SK-N-SH (cell line): ENCODE measurements around the gene CPSF3. TPM values are rescaled to one million over a fixed set of nuclear protein-coding genes. Genes with fewer than 3 reads are reported as not detected.

Experiments
- CTCF ChIA-PET: fragments of 300-600, 350-600 bp; formaldehyde crosslinking; extraction: SDS; loops from one replicate; lab custom pipeline; 2021; lab: Yijun Ruan, JAX
- POLR2A ChIA-PET: fragments of 350-600 bp; sonication (Branson Sonifier 250); formaldehyde crosslinking; extraction: SDS; loops from one replicate; lab custom pipeline; 2020; ENCODE audit warnings: antibody characterized with exemption, inconsistent platforms; lab: Yijun Ruan, JAX
- DNase-seq: peaks from one replicate; pipeline ENCODE4 v3.0.0; 2012
- H2AFZ ChIP-seq: fragments of 200-600 bp; sonication (generic); 2 replicates; pipeline ENCODE4 v1.8.1; 2016; ENCODE audit warnings: antibody characterized with exemption, mild to moderate bottlenecking, low read depth
- H3F3A ChIP-seq: fragments of 200-600 bp; sonication (generic); replicated peaks from 2 replicates; pipeline ENCODE3; 2016; ENCODE audit warnings: antibody characterized with exemption, mild to moderate bottlenecking; ENCODE audit not compliant: insufficient read depth
- H3K27ac ChIP-seq, 2 experiments: fragments of 200-500 bp in 1 of 2; fragments of 200-600 bp in 1 of 2; sonication (Bioruptor generic) in 1 of 2; sonication (generic), shearing (Covaris generic) in 1 of 2; 2 replicates each; pipeline versions ENCODE4 v1.5.1 to v1.6.1; 2014 to 2016; ENCODE audit warnings: low read depth in 2 of 2, inconsistent platforms in 1 of 2, low read length in 1 of 2, mild to moderate bottlenecking in 1 of 2, mixed read lengths in 1 of 2
- H3K27me3 ChIP-seq: fragments of 200-600 bp; sonication (generic), shearing (Covaris generic); 2 replicates; pipeline ENCODE4 v1.6.1; 2016; ENCODE audit warnings: mixed run types; ENCODE audit not compliant: insufficient read depth
- H3K36me3 ChIP-seq, 2 experiments: fragments of 200-500 bp in 1 of 2; fragments of 200-600 bp in 1 of 2; sonication (Bioruptor generic) in 1 of 2; sonication (generic) in 1 of 2; replicated peaks in 1 of 2; 2 replicates each; pipeline versions ENCODE3 to v1.5.1; 2014 to 2016; ENCODE audit warnings: low read length in 1 of 2, mild to moderate bottlenecking in 1 of 2; ENCODE audit not compliant: insufficient read depth in 2 of 2, control insufficient read depth in 1 of 2
- H3K4me1 ChIP-seq, 2 experiments: fragments of 200-500 bp in 1 of 2; fragments of 200-600 bp in 1 of 2; sonication (Bioruptor generic) in 1 of 2; sonication (generic), shearing (Covaris generic) in 1 of 2; 2 replicates each; pipeline versions ENCODE4 v1.5.1 to v1.6.1; 2014 to 2016; ENCODE audit warnings: low read depth in 1 of 2, low read length in 1 of 2, mixed run types in 1 of 2; ENCODE audit not compliant: insufficient read depth in 2 of 2, control insufficient read depth in 1 of 2
- H3K4me2 ChIP-seq: fragments of 200-600 bp; sonication (generic), shearing (Covaris generic); 2 replicates; pipeline ENCODE4 v1.6.1; 2017; ENCODE audit warnings: mixed run types
- H3K4me3 ChIP-seq, 2 experiments: fragments of 200-500 bp in 1 of 2; fragments of 200-600 bp in 1 of 2; sonication (Bioruptor generic) in 1 of 2; sonication (generic), shearing (Covaris generic) in 1 of 2; 2 replicates each; pipeline versions ENCODE4 v1.5.1 to v1.8.1; 2014 to 2016; ENCODE audit warnings: low read depth in 2 of 2, inconsistent platforms in 1 of 2, low read length in 1 of 2, mild to moderate bottlenecking in 1 of 2, mixed read lengths in 1 of 2, moderate library complexity in 1 of 2
- H3K79me2 ChIP-seq: fragments of 200-600 bp; sonication (generic); 2 replicates; pipeline ENCODE4 v1.8.1; 2017; ENCODE audit warnings: mild to moderate bottlenecking; ENCODE audit not compliant: insufficient read depth
- H3K9ac ChIP-seq: fragments of 200-600 bp; sonication (generic); 2 replicates; pipeline ENCODE4 v1.6.1; 2017; ENCODE audit warnings: mixed run types
- H3K9me2 ChIP-seq: fragments of 200-600 bp; sonication (generic); 2 replicates; pipeline ENCODE4 v1.6.1; 2017; ENCODE audit warnings: mixed run types
- H3K9me3 ChIP-seq: fragments of 200-600 bp; sonication (generic); 2 replicates; pipeline ENCODE4 v1.6.1; 2017; ENCODE audit warnings: mixed run types, mild to moderate bottlenecking, moderate library complexity
- H4K20me1 ChIP-seq: fragments of 200-600 bp; sonication (generic); 2 replicates; pipeline ENCODE4 v1.6.1; 2017; ENCODE audit warnings: mild to moderate bottlenecking, mixed run types; ENCODE audit not compliant: insufficient read depth
- CHD2 ChIP-seq: fragments of 150-350 bp; IDR thresholded peaks from 2 replicates; pipeline ENCODE4 v1.6.1; 2018; ENCODE audit warnings: low read length; ENCODE audit not compliant: partially characterized antibody
- ELF1 ChIP-seq: IDR thresholded peaks from 2 replicates; pipeline ENCODE4 v1.4.0; 2012
- EP300 ChIP-seq, 2 experiments: IDR thresholded peaks; 2 replicates each; pipeline versions ENCODE4 v1.4.0 to v1.6.1; 2012; ENCODE audit warnings: borderline replicate concordance in 1 of 2, low read depth in 1 of 2, low read length in 1 of 2
- FOSL2 ChIP-seq: IDR thresholded peaks from 2 replicates; pipeline ENCODE4 v1.4.0; 2012; ENCODE audit warnings: low read depth, mild to moderate bottlenecking, moderate library complexity, borderline replicate concordance
- JUND ChIP-seq: IDR thresholded peaks from 2 replicates; pipeline ENCODE4 v1.4.0; 2012
- MAX ChIP-seq: IDR thresholded peaks from 2 replicates; pipeline ENCODE4 v1.4.0; 2012; ENCODE audit warnings: low read depth
- MXI1 ChIP-seq: IDR thresholded peaks from 2 replicates; pipeline ENCODE4 v1.6.1; 2012; ENCODE audit warnings: mild to moderate bottlenecking, low read depth, low read length, improper control_type of control experiment
- NFIC ChIP-seq: IDR thresholded peaks from 2 replicates; pipeline ENCODE4 v1.4.0; 2012; ENCODE audit warnings: borderline replicate concordance
- NRF1 ChIP-seq: IDR thresholded peaks from 2 replicates; pipeline ENCODE4 v1.6.1; 2012; ENCODE audit warnings: low read depth, mild to moderate bottlenecking, low read length
- PBX3 ChIP-seq: IDR thresholded peaks from 2 replicates; pipeline ENCODE4; 2012
- RAD21 ChIP-seq: IDR thresholded peaks from 2 replicates; pipeline ENCODE4 v1.6.1; 2012; ENCODE audit warnings: mild to moderate bottlenecking, low read length
- REST ChIP-seq: IDR thresholded peaks from 2 replicates; pipeline ENCODE4 v1.6.1; 2012; ENCODE audit warnings: mild to moderate bottlenecking, low read depth, low read length, moderate library complexity
- SIN3A ChIP-seq: IDR thresholded peaks from 2 replicates; pipeline ENCODE4 v1.6.1; 2012; ENCODE audit warnings: low read depth, mild to moderate bottlenecking, low read length, moderate library complexity, borderline replicate concordance
- SMC3 ChIP-seq: IDR thresholded peaks from 2 replicates; pipeline ENCODE4 v1.6.1; 2012; ENCODE audit warnings: low read depth, low read length, improper control_type of control experiment
- TAF1 ChIP-seq: IDR thresholded peaks from 2 replicates; pipeline ENCODE4 v1.6.1; 2012; ENCODE audit warnings: low read depth, mild to moderate bottlenecking, low read length, moderate library complexity, borderline replicate concordance
- TEAD4 ChIP-seq: IDR thresholded peaks from 2 replicates; pipeline ENCODE4 v1.4.0; 2012; ENCODE audit warnings: mild to moderate bottlenecking, borderline replicate concordance; ENCODE audit not compliant: insufficient read depth
- YY1 ChIP-seq: IDR thresholded peaks from 2 replicates; pipeline ENCODE4 v1.4.0; 2012; ENCODE audit warnings: low read depth, mild to moderate bottlenecking
- WGBS: methylation state at CpG from one replicate; pipeline ENCODE4 v1.1.6; 2017; ENCODE audit warnings: low lambda C conversion rate; 5-methylcytosine and 5-hydroxymethylcytosine counted together
- polyA plus RNA-seq, 3 experiments: library from polyadenylated mRNA; depleted of rRNA; stranded (reverse); fragments of >200 nt; gene quantifications; 2 replicates each; pipeline ENCODE4 v1.2.3, GENCODE V29; 2012
- TF ChIP-seq, protein P1 (sequence below): IDR thresholded peaks from 2 replicates; pipeline ENCODE4 v1.4.0; 2012; ENCODE audit warnings: low read depth, borderline replicate concordance
- TF ChIP-seq, protein P2 (sequence below): fragments of 150-350 bp; IDR thresholded peaks from 2 replicates; pipeline ENCODE4 v1.6.1; 2016; ENCODE audit warnings: mild to moderate bottlenecking, low read depth, low read length

Gene CPSF3
- polyA plus RNA-seq, 1 of the 3 experiments (the other 2 are of a cell fraction) = 34.2 TPM

- TF ChIP-seq REST (no peak), FOSL2 (no peak), TAF1 (no peak), CHD2 (no peak), RAD21 (no peak), TEAD4 (no peak)
- TF ChIP-seq, protein P1, sequence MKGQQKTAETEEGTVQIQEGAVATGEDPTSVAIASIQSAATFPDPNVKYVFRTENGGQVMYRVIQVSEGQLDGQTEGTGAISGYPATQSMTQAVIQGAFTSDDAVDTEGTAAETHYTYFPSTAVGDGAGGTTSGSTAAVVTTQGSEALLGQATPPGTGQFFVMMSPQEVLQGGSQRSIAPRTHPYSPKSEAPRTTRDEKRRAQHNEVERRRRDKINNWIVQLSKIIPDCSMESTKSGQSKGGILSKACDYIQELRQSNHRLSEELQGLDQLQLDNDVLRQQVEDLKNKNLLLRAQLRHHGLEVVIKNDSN = no peak
Measured at GRCh38 chr2:9398881-9399780, 24.3 kb upstream of the CPSF3 start (continued).

DNA sequence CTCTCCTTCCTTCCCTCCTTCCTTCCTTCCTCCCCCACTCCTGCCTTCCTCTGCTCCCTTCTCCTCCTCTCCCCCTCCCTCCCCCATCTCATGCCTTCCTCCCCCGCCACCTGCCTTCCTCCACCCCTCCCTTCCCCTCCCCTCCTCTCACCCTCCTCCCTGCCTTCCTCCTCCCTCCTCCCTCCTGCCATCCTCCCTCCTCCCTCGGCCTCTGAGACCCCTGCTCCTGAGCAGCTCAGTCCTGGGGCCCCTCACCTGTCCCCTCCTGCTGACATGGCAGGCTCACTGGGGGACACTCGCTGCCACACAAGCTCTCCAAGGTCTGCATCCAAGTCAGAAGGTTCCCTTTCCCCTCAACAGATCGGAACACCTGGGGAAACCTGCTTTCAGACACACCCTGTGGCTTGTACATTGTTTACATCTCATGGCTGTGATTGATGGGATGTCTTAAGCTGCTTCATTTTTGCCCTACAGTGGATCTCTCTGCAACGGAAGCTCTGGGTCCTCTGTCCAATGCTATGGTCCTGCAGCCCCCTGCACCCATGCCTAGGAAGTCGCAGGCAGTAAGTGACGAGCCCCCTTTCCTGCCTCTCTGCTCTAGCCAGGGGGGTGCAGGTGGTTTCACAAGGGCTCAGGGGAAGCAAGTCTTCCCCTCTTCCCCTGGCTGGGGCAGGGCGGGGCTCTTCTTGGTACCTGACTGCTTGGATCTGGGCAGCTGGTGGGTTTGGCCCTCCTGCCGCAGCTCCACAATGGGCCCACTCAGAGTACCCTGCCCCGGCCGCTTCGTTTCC, 23.0 kb upstream of the CPSF3 start:
- 92% methylated on average over 11 of the region's 12 CpGs for whole genome bisulfite sequencing
- Histone ChIP-seq H4K20me1 (peaks cover 10% of the 10 kb centered on the region), H3K36me3 (peaks cover 61 to 63% of the 10 kb centered on the region in 2 experiments), H2AFZ (no peak overlapping the region), H3K9me3 (no peaks in the 10 kb centered on the region), H3K9ac (no peak overlapping the region), H3K27me3 (no peaks in the 10 kb centered on the region), H3K27ac (no peak overlapping the region), H3F3A (peaks cover 30% of the 10 kb centered on the region), H3K4me3 (no peak overlapping the region), H3K79me2 (no peaks in the 10 kb centered on the region), H3K4me1 (peaks cover 0 to 3% of the 10 kb centered on the region in 2 experiments; a peak in 2 of 4 replicates), H3K4me2 (no peak overlapping the region), H3K9me2 (no peaks in the 10 kb centered on the region)
- no peak for DNase-seq
- CTCF ChIA-PET = interaction anchor here (1.7 kb wide), 1 partner anchor 15 kb away, joined by 8 read pairs; no protein-coding TSS in a partner anchor
- POLR2A ChIA-PET = no interaction called here
- TF ChIP-seq YY1 (no peak), EP300 (IDR thresholded peaks at IDR 0.05; ENCODE audit: borderline replicate concordance in 1 of 2, low read depth in 1 of 2, low read length in 1 of 2) (no peak), SMC3 (no peak), CHD2 (no peak), PBX3 (no peak), NRF1 (no peak), MXI1 (no peak), MAX (no peak), SIN3A (no peak), JUND (no peak), ELF1 (no peak), NFIC (no peak)
- TF ChIP-seq, protein P2, sequence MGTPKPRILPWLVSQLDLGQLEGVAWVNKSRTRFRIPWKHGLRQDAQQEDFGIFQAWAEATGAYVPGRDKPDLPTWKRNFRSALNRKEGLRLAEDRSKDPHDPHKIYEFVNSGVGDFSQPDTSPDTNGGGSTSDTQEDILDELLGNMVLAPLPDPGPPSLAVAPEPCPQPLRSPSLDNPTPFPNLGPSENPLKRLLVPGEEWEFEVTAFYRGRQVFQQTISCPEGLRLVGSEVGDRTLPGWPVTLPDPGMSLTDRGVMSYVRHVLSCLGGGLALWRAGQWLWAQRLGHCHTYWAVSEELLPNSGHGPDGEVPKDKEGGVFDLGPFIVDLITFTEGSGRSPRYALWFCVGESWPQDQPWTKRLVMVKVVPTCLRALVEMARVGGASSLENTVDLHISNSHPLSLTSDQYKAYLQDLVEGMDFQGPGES = no peak
